Glomerular visceral epithelial cell (primary cell): ENCODE results near the gene TNFAIP3.
"Not testable (repeated sequence)": the region's sequence is repeated elsewhere in the genome, so short reads cannot be mapped to it uniquely, and the experiment has no call there.

Experiments used
- DNase-seq: peaks from one replicate; pipeline ENCODE4 v3.0.0-alpha.2; 2016; ENCODE audit errors: extremely low spot score

Gene TNFAIP3

GRCh38 chr6:137866914-137867684 is at the start of gene TNFAIP3:
TSS of gene TNFAIP3 (plus strand) at chr6:137867259. CDS start at chr6:137871228, 3,969 bp downstream.
- DNase-seq: peak; percentile 96

GRCh38 chr6:137818440-137818839 is 48.6 kb upstream of the TNFAIP3 start:
- DNase-seq: no peak

- DNase-seq: no peak
Observed at GRCh38 chr6:137819740-137820139, 47.3 kb upstream of the TNFAIP3 start.

- DNase-seq: no peak
Observed at GRCh38 chr6:137820425-137820824, 46.6 kb upstream of the TNFAIP3 start.

- DNase-seq: no peak
Observed at GRCh38 chr6:137820952-137821351, 46.1 kb upstream of the TNFAIP3 start.

- no peak for DNase-seq
Observed at GRCh38 chr6:137821491-137821890, 45.6 kb upstream of the TNFAIP3 start.

GRCh38 chr6:137823826-137824555 is 43.1 kb upstream of the TNFAIP3 start:
- DNase-seq: no peak

GRCh38 chr6:137824556-137824879 is 42.5 kb upstream of the TNFAIP3 start:
- no peak for DNase-seq

GRCh38 chr6:137824896-137825295 is 42.2 kb upstream of the TNFAIP3 start:
- DNase-seq: no peak

GRCh38 chr6:137827411-137827940 is 39.6 kb upstream of the TNFAIP3 start:
- no peak for DNase-seq

GRCh38 chr6:137827977-137828810 is 38.9 kb upstream of the TNFAIP3 start:
- no peak for DNase-seq

GRCh38 chr6:137829641-137830083 is 37.4 kb upstream of the TNFAIP3 start:
- DNase-seq: peak; percentile 44

GRCh38 chr6:137830511-137830911 is 36.5 kb upstream of the TNFAIP3 start:
- no peak for DNase-seq

- DNase-seq: peak; percentile 85
Observed at GRCh38 chr6:137832110-137832509, 34.9 kb upstream of the TNFAIP3 start.

GRCh38 chr6:137834508-137834907 is 32.6 kb upstream of the TNFAIP3 start:
- no peak for DNase-seq

- no peak for DNase-seq
Observed at GRCh38 chr6:137836788-137837187, 30.3 kb upstream of the TNFAIP3 start.

- not testable (repeated sequence) for DNase-seq
Observed at GRCh38 chr6:137838090-137838489, 29.0 kb upstream of the TNFAIP3 start.

GRCh38 chr6:137838597-137838996 is 28.5 kb upstream of the TNFAIP3 start:
- DNase-seq: not testable (repeated sequence)

GRCh38 chr6:137839076-137839475 is 28.0 kb upstream of the TNFAIP3 start:
- DNase-seq: no peak

GRCh38 chr6:137840252-137840651 is 26.8 kb upstream of the TNFAIP3 start:
- no peak for DNase-seq

- no peak for DNase-seq
Observed at GRCh38 chr6:137843211-137843610, 23.8 kb upstream of the TNFAIP3 start.

- DNase-seq: not testable (repeated sequence)
Observed at GRCh38 chr6:137844327-137844726, 22.7 kb upstream of the TNFAIP3 start.
